Natural killer cell (primary cell): ENCODE results near the gene ECHS1. TPM values are rescaled to one million over a fixed set of nuclear protein-coding genes. Genes with fewer than 3 reads are reported as not detected.

ENCODE experiments used
- ATAC-seq, 3 donors: fragments of 150-1000 bp in 2 of 3; fragments of 200-7000 bp in 1 of 3; cut with Tn5 transposase; 1 replicate in 1 of 3; 2 replicates in 2 of 3; pipeline ENCODE4 v1.10.0; 2021; ENCODE audit warnings: mild to moderate bottlenecking in 2 of 3, moderate library complexity in 2 of 3
- DNase-seq, 2 donors: peaks; one replicate each; pipeline versions ENCODE4 v3.0.0 to v3.0.0-alpha.2; 2013 to 2021; ENCODE audit warnings: mixed read lengths in 1 of 2
- H3K27ac ChIP-seq: one replicate; pipeline ENCODE4 v1.5.1; 2013; ENCODE audit warnings: mild to moderate bottlenecking, low read length
- H3K27me3 ChIP-seq: one replicate; pipeline ENCODE4 v1.6.1; 2013; ENCODE audit warnings: low read length; ENCODE audit not compliant: control insufficient read depth, insufficient read depth
- H3K36me3 ChIP-seq: one replicate; pipeline ENCODE4 v1.6.1; 2013; ENCODE audit warnings: low read length; ENCODE audit not compliant: control insufficient read depth, insufficient read depth
- H3K4me1 ChIP-seq: one replicate; pipeline ENCODE4 v1.6.1; 2013; ENCODE audit warnings: low read length; ENCODE audit not compliant: control insufficient read depth, insufficient read depth
- H3K4me3 ChIP-seq: one replicate; pipeline ENCODE4 v1.5.1; 2013; ENCODE audit warnings: low read length
- H3K9me3 ChIP-seq: one replicate; pipeline ENCODE4 v1.6.1; 2013; ENCODE audit warnings: low read length; ENCODE audit not compliant: control insufficient read depth, insufficient read depth
- H3K27ac Mint-ChIP-seq, 2 donors: one replicate each; pipeline ENCODE4 v1.8.0; 2022; ENCODE audit warnings: mild to moderate bottlenecking in 2 of 2, mixed read lengths in 2 of 2, moderate library complexity in 1 of 2
- H3K27me3 Mint-ChIP-seq, 2 donors: one replicate each; pipeline ENCODE4 v1.8.0; 2022; ENCODE audit warnings: low read depth in 2 of 2, mixed read lengths in 2 of 2
- H3K36me3 Mint-ChIP-seq: one replicate; pipeline ENCODE4 v1.8.0; 2022; ENCODE audit warnings: mixed read lengths
- H3K4me1 Mint-ChIP-seq, 2 donors: one replicate each; pipeline ENCODE4 v1.8.0; 2022; ENCODE audit warnings: mixed read lengths in 2 of 2
- H3K4me3 Mint-ChIP-seq: one replicate; pipeline ENCODE4 v1.8.0; 2022; ENCODE audit warnings: mild to moderate bottlenecking, moderate library complexity, mixed read lengths
- H3K9me3 Mint-ChIP-seq, 2 donors: one replicate each; pipeline ENCODE4 v1.8.0; 2022; ENCODE audit warnings: mixed read lengths in 2 of 2
- WGBS: methylation state at CpG from one replicate; pipeline ENCODE4 v1.1.7; 2013; ENCODE audit warnings: missing lambda C conversion rate; ENCODE audit not compliant: insufficient coverage; 5-methylcytosine and 5-hydroxymethylcytosine counted together
- intact Hi-C: fragments of 100-400 bp; cut with micrococcal nuclease; formaldehyde crosslinking; loops from one replicate; pipeline ENCODE4 v1.14.2; 2022
- total RNA-seq, 4 donors: library from RNA; stranded (reverse); fragments of 120-200 nt in 1 of 4; gene quantifications; one replicate each; pipeline versions ENCODE4 v1.2.3 to v1.2.4, GENCODE V29; 2013 to 2022
- TF ChIP-seq, protein P1 (sequence below): fragments of 200-600 bp; IDR thresholded peaks from one replicate; pipeline ENCODE4 v1.8.0; 2022; ENCODE audit warnings: antibody characterized with exemption

ECHS1 gene
- total RNA-seq, 3 donors from 2014 or later (not counting 1 experiment from before 2014, with no cell fraction given) = 17.7 to 21.3 (median 19.9) TPM

DNA sequence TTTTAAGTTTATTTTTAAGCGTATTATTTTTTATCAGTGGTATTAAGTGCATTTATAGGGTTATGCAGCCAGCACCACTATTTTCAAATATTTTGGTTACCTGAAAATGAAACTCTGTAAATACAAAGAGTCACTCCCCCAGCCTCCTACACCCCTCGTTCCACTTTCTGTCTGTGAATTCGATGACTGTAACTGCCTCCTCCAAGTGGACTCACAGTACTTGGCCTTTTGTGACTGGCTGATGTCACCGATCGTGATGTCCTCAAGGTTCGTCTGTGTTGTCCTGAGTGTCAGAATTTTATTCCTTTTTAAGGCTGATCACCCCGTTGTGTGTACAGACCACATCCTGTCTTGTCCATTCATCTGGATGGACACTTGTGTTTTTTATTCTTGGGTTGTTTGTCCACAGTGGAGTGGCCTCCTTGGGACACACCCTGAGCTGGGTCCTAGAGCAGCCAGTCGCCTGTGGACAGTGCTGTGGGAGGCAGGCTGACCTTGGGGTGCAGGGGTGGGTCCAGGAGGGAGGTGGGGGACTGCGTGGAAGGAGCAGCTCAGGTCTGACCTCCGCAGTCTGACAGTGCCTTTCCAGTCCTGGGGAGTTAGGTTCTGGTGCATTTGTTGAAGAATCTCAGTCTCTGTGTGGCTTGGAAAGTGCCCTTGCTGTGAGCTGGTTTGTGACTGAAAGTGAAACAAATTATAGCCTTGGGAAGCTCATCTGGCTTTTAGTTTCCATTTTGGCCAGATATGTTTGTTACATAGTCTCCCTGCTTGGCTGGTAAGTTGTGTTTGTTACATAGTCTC, 27.7 kb upstream of the ECHS1 start:
- intact Hi-C loops = no loop called here
- peaks cover 37 to 47% of the 10 kb centered on the region in 2 donors for H3K4me1 Mint-ChIP-seq
- H3K27ac ChIP-seq = peak overlapping the region; percentile 56
- no peaks in the 10 kb centered on the region for H3K9me3 Mint-ChIP-seq
- H3K4me3 Mint-ChIP-seq = peak overlapping the region; percentile 43
- no peak overlapping the region for H3K4me3 ChIP-seq
- no peaks in the 10 kb centered on the region for H3K9me3 ChIP-seq
- no peaks in the 10 kb centered on the region for H3K27me3 Mint-ChIP-seq
- H3K36me3 ChIP-seq = peaks cover 28% of the 10 kb centered on the region
- ATAC-seq (peak; percentile 72 to 89 (median 77)), DNase-seq (peak in 1 of 2 donors; percentile 24)
- WGBS = 55% methylated on average over 9 of the region's 10 CpGs
- peaks cover 13% of the 10 kb centered on the region for H3K36me3 Mint-ChIP-seq
- TF ChIP-seq, protein P1, sequence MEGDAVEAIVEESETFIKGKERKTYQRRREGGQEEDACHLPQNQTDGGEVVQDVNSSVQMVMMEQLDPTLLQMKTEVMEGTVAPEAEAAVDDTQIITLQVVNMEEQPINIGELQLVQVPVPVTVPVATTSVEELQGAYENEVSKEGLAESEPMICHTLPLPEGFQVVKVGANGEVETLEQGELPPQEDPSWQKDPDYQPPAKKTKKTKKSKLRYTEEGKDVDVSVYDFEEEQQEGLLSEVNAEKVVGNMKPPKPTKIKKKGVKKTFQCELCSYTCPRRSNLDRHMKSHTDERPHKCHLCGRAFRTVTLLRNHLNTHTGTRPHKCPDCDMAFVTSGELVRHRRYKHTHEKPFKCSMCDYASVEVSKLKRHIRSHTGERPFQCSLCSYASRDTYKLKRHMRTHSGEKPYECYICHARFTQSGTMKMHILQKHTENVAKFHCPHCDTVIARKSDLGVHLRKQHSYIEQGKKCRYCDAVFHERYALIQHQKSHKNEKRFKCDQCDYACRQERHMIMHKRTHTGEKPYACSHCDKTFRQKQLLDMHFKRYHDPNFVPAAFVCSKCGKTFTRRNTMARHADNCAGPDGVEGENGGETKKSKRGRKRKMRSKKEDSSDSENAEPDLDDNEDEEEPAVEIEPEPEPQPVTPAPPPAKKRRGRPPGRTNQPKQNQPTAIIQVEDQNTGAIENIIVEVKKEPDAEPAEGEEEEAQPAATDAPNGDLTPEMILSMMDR = no peak
- H3K27ac Mint-ChIP-seq = peak overlapping the region; percentile 77 to 84
- H3K4me1 ChIP-seq = peaks cover 21% of the 10 kb centered on the region
- H3K27me3 ChIP-seq = no peaks in the 10 kb centered on the region

DNA sequence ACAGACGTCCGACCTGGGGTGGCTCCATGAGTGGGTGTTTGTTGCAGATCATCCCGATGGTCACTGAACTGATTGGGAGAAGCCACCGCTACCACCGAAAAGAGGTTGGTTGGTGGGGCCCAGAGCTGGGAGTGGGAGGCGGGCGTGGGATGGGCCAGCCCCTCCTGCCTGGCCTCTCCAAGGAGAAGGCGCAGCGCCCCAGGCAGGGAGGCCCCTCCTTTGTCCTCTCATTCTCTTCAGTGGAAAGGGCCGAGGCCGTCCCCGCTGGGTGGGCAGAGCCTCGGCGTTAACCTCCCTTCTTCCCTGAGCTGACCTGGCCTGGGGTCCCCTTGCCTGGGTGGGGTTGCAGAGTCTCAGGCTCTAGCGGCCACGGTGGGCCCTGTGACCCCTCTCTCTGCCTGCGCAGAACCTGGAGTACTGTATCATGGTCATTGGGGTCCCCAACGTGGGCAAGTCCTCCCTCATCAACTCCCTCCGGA, 26.0 kb upstream of the ECHS1 start:
- no peak overlapping the region for H3K27ac ChIP-seq
- no peak overlapping the region for H3K27ac Mint-ChIP-seq
- no peak overlapping the region for H3K4me3 ChIP-seq
- H3K9me3 Mint-ChIP-seq = no peaks in the 10 kb centered on the region
- no peak overlapping the region for H3K4me3 Mint-ChIP-seq
- DNase-seq = no peak
- H3K27me3 ChIP-seq = no peaks in the 10 kb centered on the region
- intact Hi-C loops = no loop called here
- 97% methylated on average over 19 of the region's 19 CpGs for whole genome bisulfite sequencing
- peaks cover 38 to 46% of the 10 kb centered on the region in 2 donors for H3K4me1 Mint-ChIP-seq
- no peaks in the 10 kb centered on the region for H3K27me3 Mint-ChIP-seq
- TF ChIP-seq, protein P1 = no peak
- H3K4me1 ChIP-seq = peaks cover 34% of the 10 kb centered on the region
- no peaks in the 10 kb centered on the region for H3K9me3 ChIP-seq
- no peak for ATAC-seq
- no peaks in the 10 kb centered on the region for H3K36me3 Mint-ChIP-seq
- H3K36me3 ChIP-seq = peaks cover 28% of the 10 kb centered on the region

DNA sequence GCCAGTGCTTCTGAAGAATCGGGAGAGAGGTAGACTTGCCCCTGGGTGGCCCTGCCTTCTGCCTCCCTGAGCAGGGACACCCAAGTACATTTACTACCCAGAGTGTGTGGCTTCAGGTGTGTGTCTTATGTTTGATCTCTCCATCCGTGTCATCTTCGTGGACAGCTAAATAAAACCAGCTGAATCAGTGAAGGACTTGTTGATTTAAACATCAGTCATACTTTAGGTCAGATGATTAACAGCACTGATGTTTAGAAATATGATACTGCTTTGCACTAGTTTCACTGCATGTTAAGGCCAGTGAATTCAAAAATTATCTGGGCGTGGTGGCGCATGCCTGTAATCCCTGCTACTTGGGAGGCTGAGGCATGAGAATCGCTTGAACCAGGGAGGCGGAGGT, 24.8 kb upstream of the ECHS1 start:
- H3K9me3 Mint-ChIP-seq = no peaks in the 10 kb centered on the region
- WGBS = 99% methylated on average over 7 of the region's 7 CpGs
- Histone ChIP-seq H3K27ac (no peak overlapping the region), H3K4me1 (peaks cover 42% of the 10 kb centered on the region), H3K9me3 (no peaks in the 10 kb centered on the region), H3K36me3 (peaks cover 23% of the 10 kb centered on the region), H3K27me3 (no peaks in the 10 kb centered on the region), H3K4me3 (no peak overlapping the region)
- TF ChIP-seq, protein P1 = no peak
- H3K36me3 Mint-ChIP-seq = no peaks in the 10 kb centered on the region
- H3K4me1 Mint-ChIP-seq = peaks cover 33 to 42% of the 10 kb centered on the region in 2 donors
- intact Hi-C loops = no loop called here
- ATAC-seq (no peak), DNase-seq (no peak)
- no peaks in the 10 kb centered on the region for H3K27me3 Mint-ChIP-seq
- H3K4me3 Mint-ChIP-seq = no peak overlapping the region
- peak overlapping the region in 1 of 2 donors; percentile 66 for H3K27ac Mint-ChIP-seq
